GDM1 (cell line): Measurements from ENCODE around the gene SNN.

Experiments used
- DNase-seq: peaks from one replicate; lab custom pipeline; 2025; lab: John Stamatoyannopoulos, UW

The SNN gene

DNA sequence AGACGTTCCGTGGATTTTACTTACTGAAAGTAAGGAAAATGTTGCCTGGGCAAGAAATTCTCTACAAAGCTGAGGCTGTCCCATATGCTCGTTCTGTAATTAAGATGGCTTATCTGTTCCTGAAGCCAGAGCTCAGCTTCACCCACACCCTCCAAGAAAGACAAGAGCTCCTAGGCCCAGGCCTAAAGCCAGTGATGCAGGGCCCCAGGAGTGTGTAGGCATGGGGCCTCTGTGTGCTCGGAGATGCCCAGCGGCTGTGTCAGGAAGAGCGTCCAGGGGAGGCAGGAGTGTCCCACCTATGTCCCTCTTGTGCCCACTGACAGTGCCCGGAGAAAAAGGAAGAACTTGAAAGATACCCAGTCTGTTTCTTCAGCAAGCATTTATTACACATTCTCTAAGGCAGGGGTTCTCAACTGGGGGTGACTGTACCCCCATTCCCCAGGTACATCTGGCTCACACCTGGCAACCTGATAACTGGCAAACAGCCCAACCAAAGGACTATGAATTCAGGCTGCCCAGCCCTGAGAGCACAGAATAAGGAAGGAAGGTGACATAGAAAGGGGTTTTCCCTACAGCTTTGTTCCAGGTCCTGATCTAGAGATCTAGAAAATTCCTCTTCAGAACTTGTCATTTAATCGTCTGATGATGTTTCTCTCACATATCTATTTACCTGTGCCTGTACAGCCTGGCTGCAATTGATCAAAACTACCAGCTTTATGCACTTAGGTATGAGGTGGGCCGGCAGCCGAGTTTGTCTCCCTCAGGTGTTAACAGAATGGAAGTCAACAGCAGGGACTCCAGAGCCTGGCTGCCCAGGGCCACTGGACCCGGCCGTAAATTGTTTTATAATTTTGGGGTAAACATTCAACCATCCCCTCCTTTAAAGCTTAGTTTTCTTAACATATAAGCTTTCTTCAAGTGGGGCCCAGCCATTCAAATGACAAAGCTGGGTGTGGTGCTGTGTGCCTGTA is 12.0 kb downstream of the SNN start:
- no peak for DNase-seq

DNA sequence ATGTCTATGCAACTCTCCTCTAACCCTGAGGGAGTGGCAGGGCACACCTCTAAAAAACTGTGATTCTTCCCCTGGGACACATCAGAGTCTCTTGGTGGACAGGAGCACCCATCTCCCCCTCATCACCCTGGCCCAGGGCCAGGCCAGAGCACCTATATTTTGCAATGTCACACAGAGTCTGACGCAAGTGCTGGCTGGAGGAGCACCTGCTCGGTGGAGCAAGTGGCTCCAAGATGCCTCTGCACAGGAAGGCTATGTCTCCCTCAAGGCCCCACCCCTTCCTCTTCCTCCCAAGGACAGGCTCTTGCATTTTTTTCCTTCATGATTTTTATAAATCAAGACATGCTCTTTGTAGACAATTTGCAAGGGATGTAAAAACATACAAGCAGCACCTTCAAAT is 13.3 kb downstream of the SNN start:
- no peak for DNase-seq

DNA sequence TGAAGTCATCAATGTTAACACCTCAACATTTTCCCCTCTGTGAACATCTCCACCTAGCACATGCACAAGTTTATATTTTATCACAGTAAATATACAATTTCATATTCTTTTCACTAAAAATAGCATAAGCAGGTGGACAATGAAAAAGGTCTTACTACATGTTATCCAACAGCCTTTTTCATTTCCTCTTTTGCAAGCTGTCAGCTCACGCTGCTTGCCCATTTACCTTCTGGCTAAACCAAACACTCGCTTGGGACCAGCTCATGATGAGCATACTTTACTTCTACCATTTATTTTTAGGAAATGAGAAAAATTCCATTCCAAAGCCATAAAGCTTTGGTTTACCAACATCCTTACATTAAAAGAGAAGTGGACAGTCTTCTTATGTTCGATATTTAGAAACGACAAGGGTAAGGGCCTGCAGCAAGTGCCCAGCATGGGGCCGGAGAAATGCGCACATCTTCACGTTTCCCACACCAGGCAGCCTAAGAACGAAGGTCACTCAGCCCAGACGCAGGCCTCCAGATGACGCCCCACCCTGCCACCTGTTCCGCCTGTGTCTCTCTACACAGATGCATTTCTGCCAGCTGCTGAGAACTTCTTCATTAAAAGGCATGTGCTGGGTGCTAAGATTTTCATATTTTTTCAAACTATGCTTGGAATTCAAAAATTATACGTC is 13.9 kb downstream of the SNN start:
- no peak for DNase-seq

DNA sequence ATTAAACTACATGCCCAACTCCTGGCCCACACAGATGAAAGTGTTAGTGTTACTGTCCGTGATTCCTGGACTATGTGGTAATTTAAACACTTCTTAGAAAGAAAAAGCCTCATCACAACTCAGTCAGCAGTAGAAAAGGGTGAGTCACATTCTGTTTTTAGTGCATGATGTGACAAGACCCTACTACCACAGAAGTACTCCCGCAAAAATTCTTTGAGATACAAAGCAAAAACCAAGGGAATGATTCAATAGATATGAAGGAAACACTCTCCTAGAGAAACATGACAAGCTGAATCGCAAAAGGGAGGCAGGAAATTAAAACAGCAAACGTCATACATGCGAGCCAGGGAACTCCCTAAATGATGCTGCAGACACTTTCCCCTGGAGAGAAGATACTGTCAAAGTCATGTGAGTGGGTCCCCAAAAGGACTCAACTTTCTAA is 14.4 kb downstream of the SNN start:
- DNase-seq: no peak

GRCh38 chr16:11683145-11683544 is 14.9 kb downstream of the SNN start:
- no peak for DNase-seq

DNA sequence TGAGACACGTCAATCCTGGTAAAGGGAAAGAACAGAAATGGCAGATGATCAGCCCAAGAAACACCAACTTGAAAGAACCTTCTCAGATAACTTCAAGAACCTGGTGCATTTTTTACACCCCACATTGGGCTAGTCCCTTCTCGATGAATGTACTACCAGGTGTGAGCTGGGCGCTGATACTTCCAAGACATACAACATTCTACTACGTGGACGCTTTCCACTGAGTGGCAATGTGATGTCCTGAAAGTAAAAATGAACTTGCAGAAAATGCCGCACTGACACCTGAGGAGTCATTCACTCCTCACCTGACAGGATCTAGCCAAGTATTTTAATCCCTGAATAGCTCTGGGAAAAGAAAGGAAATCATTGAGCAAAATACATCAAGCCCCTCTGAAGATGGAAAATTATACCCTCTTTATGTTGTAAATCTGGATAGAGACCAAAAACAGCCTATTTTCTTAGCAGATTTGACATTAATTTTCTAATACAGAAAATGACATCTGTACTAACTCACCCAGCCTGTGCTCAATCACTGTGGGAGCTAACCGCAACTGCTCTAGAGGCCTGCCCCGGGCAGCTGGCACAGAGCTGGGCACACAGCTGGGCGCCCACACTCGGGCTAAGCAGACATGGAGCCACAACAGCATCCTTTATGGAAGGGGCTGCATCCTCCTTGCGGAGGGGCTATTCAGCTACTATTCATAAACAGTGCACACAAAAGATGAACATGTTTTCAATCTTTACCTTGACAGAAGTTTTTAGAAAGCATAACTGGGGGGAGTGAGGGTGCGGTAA is 16.2 kb downstream of the SNN start:
- no peak for DNase-seq

- DNase-seq: no peak
These were observed 17.8 kb downstream of the SNN start for GRCh38 chr16:11685844-11686618.

DNA sequence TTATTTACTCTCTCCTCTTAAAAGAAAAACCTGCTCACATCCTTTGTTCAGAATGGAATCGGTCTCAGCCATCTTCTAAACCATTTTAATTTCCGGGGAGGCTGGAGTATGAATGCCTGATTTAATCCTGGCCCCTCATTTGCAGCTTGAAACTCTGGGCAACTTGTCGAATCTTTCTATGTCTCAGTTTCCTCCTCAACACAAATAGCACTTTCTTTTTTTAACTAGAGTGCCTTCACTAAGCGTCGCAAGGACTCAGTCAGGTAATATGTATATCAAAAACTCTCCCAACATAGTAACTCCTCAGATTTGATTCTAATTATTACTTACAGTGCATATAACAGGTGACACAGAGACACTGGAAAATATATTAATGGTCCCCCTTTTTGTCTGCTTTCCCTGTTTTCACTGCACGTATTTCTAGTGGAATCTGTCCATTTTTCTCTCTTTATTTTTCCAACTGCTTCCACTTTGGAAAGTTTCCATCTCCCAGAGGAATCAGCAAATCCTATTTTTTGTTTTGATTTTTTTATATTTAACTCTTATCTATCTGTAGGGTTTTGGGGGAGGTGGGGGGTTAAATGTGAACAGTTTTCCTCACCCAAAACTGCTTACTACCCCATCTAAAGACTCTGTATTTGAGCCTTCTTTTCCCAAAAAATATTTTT is 18.6 kb downstream of the SNN start:
- DNase-seq: no peak

GRCh38 chr16:11687601-11688519 is 19.6 kb downstream of the SNN start:
- DNase-seq: no peak

- no peak for DNase-seq
These were observed 20.2 kb downstream of the SNN start for GRCh38 chr16:11688520-11688886.

DNA sequence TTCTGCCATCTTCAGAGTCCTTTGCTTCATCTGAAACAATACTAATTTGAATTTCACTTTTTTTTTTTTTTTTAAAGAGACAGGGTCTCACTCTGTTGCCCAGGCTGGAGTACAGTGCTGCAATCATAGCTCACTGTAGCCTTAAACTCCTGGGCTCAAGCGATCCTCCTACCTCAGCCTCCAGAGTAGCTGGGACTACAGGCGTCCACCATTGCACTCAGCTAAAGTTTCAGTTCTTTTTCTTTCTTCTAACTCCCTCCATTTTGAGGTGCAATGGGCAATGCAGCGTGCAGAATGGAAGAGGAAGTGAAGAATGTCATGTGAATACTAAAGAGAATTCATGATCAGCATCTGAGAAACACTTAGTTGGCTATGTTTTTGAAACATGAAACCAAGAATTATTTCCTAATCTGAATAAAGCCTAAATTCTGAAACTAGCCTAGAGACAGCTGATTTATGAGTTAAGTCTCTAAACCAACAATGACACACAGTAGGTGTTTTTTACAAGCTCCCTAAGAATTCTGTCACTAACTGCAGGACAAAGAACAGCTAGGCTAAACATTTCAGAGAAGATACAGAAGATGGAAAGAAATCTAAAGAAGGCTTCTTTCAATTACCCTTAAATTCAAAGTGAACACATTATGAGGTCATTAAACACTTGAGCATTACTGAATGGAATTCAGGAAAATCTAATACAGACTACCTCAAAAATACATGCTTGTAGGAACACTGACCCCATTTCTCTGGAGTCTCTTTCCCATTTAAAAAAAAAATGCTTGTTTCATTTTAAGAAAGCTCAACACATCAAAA is 21.0 kb downstream of the SNN start:
- no peak for DNase-seq

DNA sequence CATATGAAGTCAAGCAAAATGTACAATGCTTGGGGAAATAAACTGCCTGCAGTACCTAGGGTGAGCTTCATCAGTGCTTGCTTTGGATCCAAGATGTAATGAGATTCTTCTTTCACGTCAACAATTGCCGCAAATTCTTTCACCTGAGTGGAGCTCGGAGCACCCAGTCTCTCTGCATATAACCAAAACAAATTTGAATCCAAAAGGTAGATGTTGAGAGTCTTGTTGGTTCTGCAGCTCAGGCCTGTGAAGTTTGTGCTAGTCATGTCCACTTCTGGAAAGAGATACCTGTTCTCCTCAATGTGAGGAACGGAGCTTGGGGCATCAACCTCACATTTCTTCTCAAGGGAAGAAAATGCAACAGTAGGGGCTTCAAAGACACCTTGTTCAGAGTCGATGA is 23.0 kb downstream of the SNN start:
- no peak for DNase-seq

GRCh38 chr16:11691771-11692170 is 23.5 kb downstream of the SNN start:
- DNase-seq: no peak

DNA sequence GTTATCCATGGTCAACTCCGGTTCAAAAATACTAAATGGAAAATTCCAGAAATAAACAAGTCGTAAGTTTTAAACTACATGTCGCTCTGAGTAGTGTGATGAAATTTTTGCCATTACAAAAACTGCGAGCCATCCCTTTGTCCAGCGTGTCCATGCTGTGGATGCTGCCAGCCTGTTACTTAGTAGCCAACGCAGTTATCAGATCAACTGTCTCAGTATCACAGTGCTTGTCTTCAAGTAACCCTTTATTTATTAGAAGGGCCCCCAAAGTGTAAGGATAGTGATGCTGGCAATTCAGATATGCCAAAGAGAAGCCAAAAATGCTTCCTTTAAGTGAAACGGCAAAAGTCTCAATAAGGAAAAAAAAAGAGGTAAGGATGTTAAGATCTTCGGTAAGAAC is 23.9 kb downstream of the SNN start:
- no peak for DNase-seq

DNA sequence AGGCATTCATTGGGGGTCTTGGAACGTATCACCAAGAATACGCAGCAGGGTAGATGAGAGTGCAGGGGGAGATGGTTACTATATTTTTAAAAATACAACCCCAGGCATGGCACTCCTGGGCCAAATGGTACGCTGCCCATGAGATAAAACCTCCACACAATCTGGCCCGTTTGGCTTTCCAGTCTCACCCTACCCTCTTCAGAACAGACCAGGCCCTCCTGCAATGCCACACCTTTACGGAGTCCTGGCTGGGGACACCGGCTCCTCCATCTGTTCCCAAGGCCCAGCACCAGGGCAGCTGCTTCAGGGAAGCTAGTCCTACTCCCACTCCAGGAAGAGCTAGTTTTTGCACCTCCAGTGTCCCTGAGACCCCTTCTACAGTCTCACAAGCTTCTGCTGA is 24.4 kb downstream of the SNN start:
- no peak for DNase-seq

DNA sequence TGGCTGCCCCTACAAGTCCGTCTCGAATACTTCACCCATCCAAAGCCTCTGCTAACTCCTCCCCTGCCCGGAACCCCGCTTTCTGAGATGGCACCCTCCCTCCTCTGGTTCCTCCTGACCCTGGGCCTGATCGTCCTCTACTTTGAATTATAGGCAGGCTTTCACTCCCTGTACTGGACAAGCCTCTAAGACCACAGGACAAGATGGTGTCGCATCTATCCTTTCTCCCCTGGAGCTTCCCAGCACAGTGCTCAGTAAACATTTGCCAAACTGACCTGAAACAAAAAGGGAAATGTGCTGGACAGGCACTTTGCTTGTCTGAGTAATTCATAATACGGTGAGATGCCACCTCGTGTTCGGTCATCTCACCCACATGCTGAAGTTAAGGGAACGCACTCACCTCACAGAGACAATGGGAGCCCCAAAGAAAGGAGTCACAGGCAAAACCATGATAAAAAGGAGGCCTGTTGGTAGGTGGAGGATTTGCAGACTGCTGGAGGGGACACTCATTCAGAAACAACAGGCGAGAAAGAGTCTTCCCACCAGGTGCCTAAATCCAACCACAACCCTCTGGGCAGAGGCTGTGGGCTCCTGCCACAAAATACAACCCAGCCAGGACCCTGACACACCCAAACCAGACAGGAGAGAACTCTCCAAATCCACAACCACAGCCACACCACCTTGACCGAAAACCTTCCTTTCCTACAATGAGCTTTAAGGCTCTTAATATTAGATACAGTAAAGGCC is 28.2 kb downstream of the SNN start:
- DNase-seq: no peak

DNA sequence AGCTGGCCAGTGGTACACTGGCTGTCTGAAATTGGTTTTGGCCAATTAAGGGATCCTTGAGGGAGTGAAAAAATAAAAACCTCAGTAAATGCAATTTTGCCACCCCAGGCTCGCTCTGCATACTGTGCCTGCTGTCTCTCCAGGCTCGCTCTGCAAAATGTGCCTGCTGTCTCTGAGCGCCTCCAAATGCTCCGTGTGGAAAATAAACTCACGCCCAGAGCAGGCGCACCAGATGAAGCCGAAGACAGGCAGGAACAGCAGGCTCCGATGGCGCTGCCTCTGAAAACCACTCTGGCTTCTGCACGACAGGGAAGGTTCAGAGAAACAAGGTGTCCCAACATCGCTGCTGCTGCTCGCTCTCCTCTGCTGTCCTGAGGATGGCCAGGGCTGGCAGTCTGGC is 29.1 kb downstream of the SNN start:
- DNase-seq: no peak

- DNase-seq: no peak
These were observed 30.0 kb downstream of the SNN start for GRCh38 chr16:11698271-11698689.
